ENCODE results near the gene PAX5.

Gene PAX5

GRCh38 chr9:36840898-36841536, 193.1 kb downstream of the PAX5 start:
- DNase-seq (ENCODE audit: insufficient read length, low spot score): no peak
- no peak for TF ChIP-seq POU2F2 (IDR thresholded peaks at IDR 0.05; ENCODE audit: low read depth, low read length)
- TF ChIP-seq TAF1 (IDR thresholded peaks at IDR 0.05; ENCODE audit: low read depth, low read length): no peak
- TF ChIP-seq POLR2AphosphoS5 (IDR thresholded peaks at IDR 0.05; ENCODE audit: low read depth, low read length): no peak
- no peak for TF ChIP-seq SPI1 (IDR thresholded peaks at IDR 0.05; ENCODE audit: low read depth, low read length)
- TF ChIP-seq POLR2A (IDR thresholded peaks at IDR 0.05; ENCODE audit: low read depth, low read length): no peak
- no peak for TF ChIP-seq PAX5 (IDR thresholded peaks at IDR 0.05; ENCODE audit: insufficient read depth, low read length, severe bottlenecking)
- no peak for FAIRE-seq

GRCh38 chr9:36839131-36839885, 194.8 kb downstream of the PAX5 start:
- TF ChIP-seq TAF1 (IDR thresholded peaks at IDR 0.05; ENCODE audit: low read depth, low read length): no peak
- no peak for TF ChIP-seq POU2F2 (IDR thresholded peaks at IDR 0.05; ENCODE audit: low read depth, low read length)
- no peak; the same call in none of the 2 replicates for TF ChIP-seq POLR2AphosphoS5 (IDR thresholded peaks at IDR 0.05; ENCODE audit: low read depth, low read length)
- no peak for TF ChIP-seq PAX5 (IDR thresholded peaks at IDR 0.05; ENCODE audit: insufficient read depth, low read length, severe bottlenecking)
- no peak for TF ChIP-seq SPI1 (IDR thresholded peaks at IDR 0.05; ENCODE audit: low read depth, low read length)
- TF ChIP-seq POLR2A (IDR thresholded peaks at IDR 0.05; ENCODE audit: low read depth, low read length): no peak
- DNase-seq (ENCODE audit: insufficient read length, low spot score) (no peak), FAIRE-seq (no peak)

DNA sequence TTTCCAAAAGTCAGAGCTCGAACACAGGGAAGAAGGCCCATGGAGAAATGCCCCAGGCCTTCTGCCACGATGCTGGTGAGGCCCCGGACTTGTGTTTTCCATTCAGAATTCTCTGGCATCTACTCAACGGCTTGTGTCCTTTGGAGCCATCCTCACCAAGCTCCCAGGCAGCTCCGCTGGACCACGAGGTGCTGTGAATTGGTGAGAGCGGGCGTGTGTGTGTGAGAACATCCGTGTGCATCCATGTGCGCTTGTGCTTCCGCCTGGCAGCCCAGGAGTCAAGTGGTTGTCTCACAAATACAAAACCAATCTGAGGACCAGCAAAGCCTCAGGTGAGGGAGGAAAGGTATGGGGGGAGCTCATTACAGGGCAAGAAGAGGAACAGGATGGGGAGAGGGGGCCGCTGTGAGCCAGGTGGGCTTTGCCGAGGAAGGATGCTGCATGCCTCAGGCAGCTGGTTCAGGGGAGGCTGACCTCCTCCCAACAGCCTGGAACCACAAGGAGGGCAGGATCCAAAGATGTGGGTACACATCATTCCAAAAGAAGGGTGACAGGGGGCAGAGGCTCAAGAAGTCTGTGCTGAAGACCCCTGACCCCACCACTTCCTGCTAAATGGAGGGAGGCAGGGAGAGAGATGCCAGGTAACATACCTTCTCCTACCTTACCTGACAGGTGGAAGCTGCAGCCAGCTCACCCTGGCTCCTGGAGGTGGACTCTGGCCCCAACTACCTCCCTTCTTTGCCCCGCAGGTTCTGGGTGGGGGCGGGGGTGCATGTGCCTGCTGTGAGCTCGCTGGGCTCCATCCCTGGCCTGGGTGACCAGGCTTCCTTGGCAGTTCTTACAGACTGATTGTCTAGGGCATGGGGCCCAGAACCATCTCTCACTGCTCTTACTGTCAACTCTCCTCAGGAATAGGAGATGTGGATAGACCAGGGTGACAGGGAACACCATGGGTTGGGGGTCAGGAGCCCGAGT, 196.3 kb downstream of the PAX5 start:
- no peak for DNase-seq (ENCODE audit: insufficient read length, low spot score)
- no peak for FAIRE-seq
- TF ChIP-seq POLR2A (IDR thresholded peaks at IDR 0.05; ENCODE audit: low read depth, low read length): no peak
- TF ChIP-seq POLR2AphosphoS5 (IDR thresholded peaks at IDR 0.05; ENCODE audit: low read depth, low read length): no peak
- TF ChIP-seq PAX5 (IDR thresholded peaks at IDR 0.05; ENCODE audit: insufficient read depth, low read length, severe bottlenecking): no peak
- TF ChIP-seq POU2F2 (IDR thresholded peaks at IDR 0.05; ENCODE audit: low read depth, low read length): no peak
- no peak for TF ChIP-seq SPI1 (IDR thresholded peaks at IDR 0.05; ENCODE audit: low read depth, low read length)
- no peak for TF ChIP-seq TAF1 (IDR thresholded peaks at IDR 0.05; ENCODE audit: low read depth, low read length)

- TF ChIP-seq POLR2A (IDR thresholded peaks at IDR 0.05; ENCODE audit: low read depth, low read length) (no peak), TAF1 (IDR thresholded peaks at IDR 0.05; ENCODE audit: low read depth, low read length) (no peak), POU2F2 (IDR thresholded peaks at IDR 0.05; ENCODE audit: low read depth, low read length) (no peak), POLR2AphosphoS5 (IDR thresholded peaks at IDR 0.05; ENCODE audit: low read depth, low read length) (no peak), PAX5 (IDR thresholded peaks at IDR 0.05; ENCODE audit: insufficient read depth, low read length, severe bottlenecking) (no peak), SPI1 (IDR thresholded peaks at IDR 0.05; ENCODE audit: low read depth, low read length) (no peak)
- FAIRE-seq (no peak), DNase-seq (ENCODE audit: insufficient read length, low spot score) (no peak)
Measured at GRCh38 chr9:36836486-36836885, 197.6 kb downstream of the PAX5 start.

- FAIRE-seq: no peak
- TF ChIP-seq POLR2AphosphoS5 (IDR thresholded peaks at IDR 0.05; ENCODE audit: low read depth, low read length): peak; percentile 37; the same call in 1 of the 2 replicates
- TF ChIP-seq POLR2A (IDR thresholded peaks at IDR 0.05; ENCODE audit: low read depth, low read length): peak; percentile 7
- peak; percentile 77; the same call in 1 of the 2 replicates for TF ChIP-seq POU2F2 (IDR thresholded peaks at IDR 0.05; ENCODE audit: low read depth, low read length)
- no peak for TF ChIP-seq PAX5 (IDR thresholded peaks at IDR 0.05; ENCODE audit: insufficient read depth, low read length, severe bottlenecking)
- no peak for DNase-seq (ENCODE audit: insufficient read length, low spot score)
Measured at GRCh38 chr9:36835271-36835996, 198.6 kb downstream of the PAX5 start.

- no peak for TF ChIP-seq POLR2AphosphoS5 (IDR thresholded peaks at IDR 0.05; ENCODE audit: low read depth, low read length)
- TF ChIP-seq SPI1 (IDR thresholded peaks at IDR 0.05; ENCODE audit: low read depth, low read length): no peak
- TF ChIP-seq POLR2A (IDR thresholded peaks at IDR 0.05; ENCODE audit: low read depth, low read length): peak; percentile 28; the same call in 1 of the 2 replicates
- no peak for TF ChIP-seq POU2F2 (IDR thresholded peaks at IDR 0.05; ENCODE audit: low read depth, low read length)
- TF ChIP-seq PAX5 (IDR thresholded peaks at IDR 0.05; ENCODE audit: insufficient read depth, low read length, severe bottlenecking): no peak
- no peak for TF ChIP-seq TAF1 (IDR thresholded peaks at IDR 0.05; ENCODE audit: low read depth, low read length)
- no peak for DNase-seq (ENCODE audit: insufficient read length, low spot score)
- FAIRE-seq: no peak
Measured at GRCh38 chr9:36834736-36835135, 199.3 kb downstream of the PAX5 start.

GRCh38 chr9:36833954-36834353, 200.1 kb downstream of the PAX5 start:
- TF ChIP-seq TAF1 (IDR thresholded peaks at IDR 0.05; ENCODE audit: low read depth, low read length) (no peak), POLR2AphosphoS5 (IDR thresholded peaks at IDR 0.05; ENCODE audit: low read depth, low read length) (0 out of 2 replicates have a peak, but pooled peaks have one; percentile 19), POLR2A (IDR thresholded peaks at IDR 0.05; ENCODE audit: low read depth, low read length) (no peak; the same call in 1 of the 2 replicates), PAX5 (IDR thresholded peaks at IDR 0.05; ENCODE audit: insufficient read depth, low read length, severe bottlenecking) (no peak), POU2F2 (IDR thresholded peaks at IDR 0.05; ENCODE audit: low read depth, low read length) (peak; percentile 41; the same call in 1 of the 2 replicates), SPI1 (IDR thresholded peaks at IDR 0.05; ENCODE audit: low read depth, low read length) (no peak)
- FAIRE-seq: no peak
- DNase-seq (ENCODE audit: insufficient read length, low spot score): no peak

- no peak for FAIRE-seq
- no peak for DNase-seq (ENCODE audit: insufficient read length, low spot score)
- no peak for TF ChIP-seq POLR2AphosphoS5 (IDR thresholded peaks at IDR 0.05; ENCODE audit: low read depth, low read length)
- no peak for TF ChIP-seq POU2F2 (IDR thresholded peaks at IDR 0.05; ENCODE audit: low read depth, low read length)
- no peak for TF ChIP-seq SPI1 (IDR thresholded peaks at IDR 0.05; ENCODE audit: low read depth, low read length)
- no peak for TF ChIP-seq PAX5 (IDR thresholded peaks at IDR 0.05; ENCODE audit: insufficient read depth, low read length, severe bottlenecking)
- TF ChIP-seq POLR2A (IDR thresholded peaks at IDR 0.05; ENCODE audit: low read depth, low read length): no peak
- no peak for TF ChIP-seq TAF1 (IDR thresholded peaks at IDR 0.05; ENCODE audit: low read depth, low read length)
Measured at GRCh38 chr9:36832164-36832795, 201.8 kb downstream of the PAX5 start.
